Ovary (tissue), 9 donors: Measurements from ENCODE around the gene SAFB2. TPM values are rescaled to one million over a fixed set of nuclear protein-coding genes. Genes with fewer than 3 reads are reported as not detected.

ENCODE experiments used
- DNase-seq, 5 donors: peaks; one replicate each; pipeline ENCODE4 v3.0.0-alpha.2; 2019 to 2020
- H3K27ac ChIP-seq, 2 donors: fragments of 200-600 bp; one replicate each; pipeline versions ENCODE4 v1.5.1 to v1.8.0; 2019 to 2022
- H3K27me3 ChIP-seq: fragments of 200-600 bp; one replicate; pipeline ENCODE4 v1.8.0; 2022
- H3K36me3 ChIP-seq: fragments of 200-600 bp; sonication (generic); one replicate; pipeline ENCODE4 v1.5.1; 2019
- H3K4me1 ChIP-seq: one replicate; pipeline ENCODE4 v1.8.1; 2013; ENCODE audit warnings: mild to moderate bottlenecking, moderate library complexity; ENCODE audit not compliant: insufficient read depth
- H3K4me3 ChIP-seq: fragments of 200-600 bp; sonication (generic); one replicate; pipeline ENCODE4 v1.5.1; 2017
- H3K9me3 ChIP-seq, 2 donors: fragments of 200-600 bp in 1 of 2; sonication (generic) in 1 of 2; one replicate each; pipeline versions ENCODE4 v1.5.1 to v1.8.1; 2013 to 2019; ENCODE audit warnings: mild to moderate bottlenecking in 1 of 2, moderate library complexity in 1 of 2
- CTCF ChIP-seq, 3 donors: fragments of 450-650 bp in 2 of 3; fragments of 200-600 bp in 1 of 3; IDR thresholded peaks; one replicate each; pipeline versions ENCODE4 v1.5.1 to v1.8.0; 2016 to 2022; ENCODE audit warnings: antibody characterized with exemption in 3 of 3, mild to moderate bottlenecking in 1 of 3
- EP300 ChIP-seq: sonication (generic); formaldehyde crosslinking; IDR thresholded peaks from one replicate; pipeline ENCODE4 v1.6.1; 2017; ENCODE audit warnings: antibody characterized with exemption
- POLR2A ChIP-seq: fragments of 450-650 bp; IDR thresholded peaks from one replicate; pipeline ENCODE4 v1.6.1; 2017; ENCODE audit warnings: antibody characterized with exemption, mild to moderate bottlenecking, moderate library complexity
- WGBS, 3 donors: extraction: QIAGEN DNeasy Blood & Tissue Kit in 1 of 3; methylation state at CpG; one replicate each; pipeline versions ENCODE4 v1.1.5 to v1.1.7; 2013 to 2017; 5-methylcytosine and 5-hydroxymethylcytosine counted together
- intact Hi-C, 4 donors: fragments of 100-400 bp; cut with DNase I; formaldehyde crosslinking; loops; one replicate each; pipeline versions ENCODE4 v1.11.0 to v1.15.1; 2022 to 2023
- polyA plus RNA-seq, 2 donors: library from polyadenylated mRNA; stranded (reverse); fragments of 200-250 nt in 1 of 2; fragments of 350-450 nt in 1 of 2; fragmentation: Illumina TruSeq in 1 of 2; extraction: RNeasy Lipid Tissue Mini Kit (QIAGEN cat#74804) in 1 of 2; gene quantifications; one replicate each; pipeline ENCODE4 v1.2.3, GENCODE V29; 2013 to 2014
- total RNA-seq, 7 donors: library from RNA; depleted of rRNA in 2 of 7; stranded (reverse); fragments of >200 nt in 2 of 7; fragmentation: NEBNext Ultra II Directional in 3 of 7; extraction: Animal tissue kit (Norgen Biotek cat#: 25700) in 3 of 7; gene quantifications; one replicate each; pipeline versions ENCODE4 v1.1.0 to v1.2.4, GENCODE V29; 2016 to 2023
- donor health status: DM: no; HTN: no; CAD: no; lungs with moderate emphysema.
- donor health status: DM: no; HTN: no; CAD: no.
- donor health status: Bipolar disorder and iron deficiency.
- donor health status: DM: yes; HTN: yes; CAD: no.
- donor health status: DM: no; HTN: no; CAD: no.
- donor health status: DM: yes; HTN: yes; CAD: no.

SAFB2 gene
- total and polyA plus RNA-seq, 9 donors, result 51.3 to 173 (median 107) TPM

GRCh38 chr19:5661483-5661882 is 38.9 kb upstream of the SAFB2 start:
- H3K9me3 ChIP-seq, result no peaks in the 10 kb centered on the region
- no peaks in the 10 kb centered on the region for H3K36me3 ChIP-seq
- intact Hi-C loops, result no loop called here
- H3K27ac ChIP-seq, result no peak overlapping the region
- WGBS, 3 donors, result 95 to 97% (median 96%) methylated on average over 42 of the region's 42 CpGs
- TF ChIP-seq POLR2A (no peak), EP300 (no peak), CTCF (IDR thresholded peaks at IDR 0.05) (no peak)
- no peaks in the 10 kb centered on the region for H3K27me3 ChIP-seq
- no peak overlapping the region for H3K4me3 ChIP-seq
- no peaks in the 10 kb centered on the region for H3K4me1 ChIP-seq
- no peak for DNase-seq

DNA sequence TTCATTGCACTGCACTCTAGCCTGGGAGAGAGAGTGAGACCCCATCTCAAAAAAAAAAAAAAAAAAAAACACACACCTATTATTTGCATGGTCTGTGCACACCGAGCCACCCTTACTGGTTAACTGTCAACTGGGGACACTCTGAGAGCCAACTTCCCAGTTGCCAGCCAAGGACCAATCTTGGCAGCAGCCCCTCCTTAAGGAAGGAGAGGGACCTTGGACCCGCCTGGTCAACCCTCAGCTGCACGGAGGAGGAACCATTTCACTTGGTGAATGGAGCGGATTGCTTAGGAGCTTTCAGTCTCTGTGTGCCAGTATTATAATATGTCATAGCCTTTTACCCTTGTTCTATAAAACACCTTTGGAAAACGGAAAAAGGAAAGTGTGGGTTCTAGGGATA is 32.8 kb upstream of the SAFB2 start:
- no peak overlapping the region for H3K4me3 ChIP-seq
- 76 to 80% (median 78%) methylated on average over 5 of the region's 5 CpGs for WGBS, 3 donors
- no peak overlapping the region for H3K27ac ChIP-seq
- TF ChIP-seq POLR2A (no peak), CTCF (IDR thresholded peaks at IDR 0.05) (no peak), EP300 (no peak)
- no peaks in the 10 kb centered on the region for H3K4me1 ChIP-seq
- H3K27me3 ChIP-seq, result no peaks in the 10 kb centered on the region
- intact Hi-C loops, result no loop called here
- DNase-seq, result no peak
- H3K36me3 ChIP-seq, result no peaks in the 10 kb centered on the region
- H3K9me3 ChIP-seq, result no peaks in the 10 kb centered on the region

- H3K4me3 ChIP-seq, result no peak overlapping the region
- no peak overlapping the region for H3K27ac ChIP-seq
- H3K4me1 ChIP-seq, result no peaks in the 10 kb centered on the region
- 85 to 93% (median 86%) methylated on average over 5 of the region's 5 CpGs for WGBS, 3 donors
- DNase-seq, result no peak
- H3K9me3 ChIP-seq, result no peaks in the 10 kb centered on the region
- no peaks in the 10 kb centered on the region for H3K36me3 ChIP-seq
- TF ChIP-seq CTCF (IDR thresholded peaks at IDR 0.05) (no peak), EP300 (no peak), POLR2A (no peak)
- intact Hi-C loops, result no loop called here
- no peaks in the 10 kb centered on the region for H3K27me3 ChIP-seq
Measured at GRCh38 chr19:5654931-5655330, 32.4 kb upstream of the SAFB2 start.

DNA sequence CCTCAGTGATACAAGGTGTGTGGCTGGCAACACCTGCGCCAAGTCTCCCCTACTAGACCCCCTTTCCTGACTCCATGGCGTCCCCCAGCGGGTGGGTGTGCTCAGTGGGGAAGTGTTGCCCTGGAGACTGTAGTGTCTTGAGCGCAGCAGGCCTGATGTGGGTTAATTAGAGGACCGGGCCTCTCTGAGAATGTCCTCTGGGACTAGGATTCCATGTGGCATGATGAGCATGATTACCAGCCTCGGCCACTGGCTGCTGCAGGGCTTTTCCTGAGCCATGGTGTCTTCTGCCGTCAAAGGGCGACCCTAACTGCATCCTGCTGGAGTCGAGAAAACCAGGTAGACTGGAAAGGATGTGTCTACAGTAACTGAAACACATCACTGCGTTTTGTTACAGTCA is 29.7 kb upstream of the SAFB2 start:
- whole genome bisulfite sequencing, 3 donors, result 90 to 91% (median 91%) methylated on average over 10 of the region's 10 CpGs
- TF ChIP-seq POLR2A, result no peak
- TF ChIP-seq EP300, result no peak
- no peak for TF ChIP-seq CTCF (IDR thresholded peaks at IDR 0.05)

GRCh38 chr19:5651361-5651760 is 28.8 kb upstream of the SAFB2 start:
- H3K36me3 ChIP-seq, result no peaks in the 10 kb centered on the region
- intact Hi-C loops, result no loop called here
- H3K9me3 ChIP-seq, result no peaks in the 10 kb centered on the region
- no peaks in the 10 kb centered on the region for H3K4me1 ChIP-seq
- H3K27me3 ChIP-seq, result no peaks in the 10 kb centered on the region
- H3K27ac ChIP-seq, result no peak overlapping the region
- H3K4me3 ChIP-seq, result no peak overlapping the region
- DNase-seq, result no peak
- 85 to 97% (median 93%) methylated on average over 5 of the region's 5 CpGs for WGBS, 3 donors
- no peak for TF ChIP-seq POLR2A
- no peak for TF ChIP-seq EP300
- TF ChIP-seq CTCF (IDR thresholded peaks at IDR 0.05), result no peak

More for the DNA sequence above, 29.7 kb upstream of the SAFB2 start:
- no peak for DNase-seq
- no peaks in the 10 kb centered on the region for H3K4me1 ChIP-seq
- no peaks in the 10 kb centered on the region for H3K36me3 ChIP-seq
- intact Hi-C loops, result no loop called here
- no peaks in the 10 kb centered on the region for H3K9me3 ChIP-seq
- no peaks in the 10 kb centered on the region for H3K27me3 ChIP-seq
- no peak overlapping the region for H3K27ac ChIP-seq
- H3K4me3 ChIP-seq, result no peak overlapping the region
